ENCODE measurements around the gene ZBED5.

DNA sequence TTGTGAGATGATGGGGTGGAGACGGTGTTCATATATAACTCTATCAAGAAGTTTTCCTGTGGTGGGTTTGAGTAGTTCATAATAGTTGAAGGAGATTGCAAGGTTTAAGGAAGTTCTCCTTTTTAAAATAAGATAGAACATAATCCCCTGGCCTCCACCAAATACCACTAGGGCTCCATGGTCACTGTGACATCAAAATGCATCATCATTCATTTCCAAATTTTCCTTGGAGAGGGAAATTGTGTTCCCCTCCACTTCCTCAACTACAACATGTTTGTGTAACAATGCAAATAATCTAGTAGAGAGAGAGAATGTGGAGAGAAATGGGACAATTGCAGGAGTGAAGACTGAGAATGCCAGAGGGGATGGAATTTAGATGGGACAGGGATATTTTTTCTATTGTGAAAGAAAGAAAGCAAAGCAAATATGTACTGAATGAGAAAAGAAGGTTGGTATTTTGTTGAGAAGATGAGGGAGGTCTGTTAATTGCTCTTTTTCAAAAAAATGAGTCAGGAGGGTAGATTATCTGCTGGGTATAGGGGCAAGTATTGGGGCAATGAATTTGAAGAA, 33.4 kb upstream of the ZBED5 start:
- no peak for TF ChIP-seq LCOR (CRISPR knock-in tag; IDR thresholded peaks at IDR 0.05)
- TF ChIP-seq ZNF644 (tag; IDR thresholded peaks at IDR 0.05; ENCODE audit: low read depth), result no peak
- TF ChIP-seq EP300 (IDR thresholded peaks at IDR 0.05; ENCODE audit: low read length), result no peak
- TF ChIP-seq POLR2AphosphoS5 (IDR thresholded peaks at IDR 0.05; ENCODE audit: control insufficient read depth, insufficient read depth, low read depth, low read length), result no peak
- TF ChIP-seq TARDBP (IDR thresholded peaks at IDR 0.05), result no peak
- TF ChIP-seq ARHGAP35 (IDR thresholded peaks at IDR 0.05; ENCODE audit: partially characterized antibody), result no peak
